H7 (cell line): ENCODE measurements around the gene SPRY2. TPM values are rescaled to one million over a fixed set of nuclear protein-coding genes. Genes with fewer than 3 reads are reported as not detected.

Source experiments
- DNase-seq: peaks from one replicate; pipeline ENCODE4 v3.0.0; 2012
- H3K27me3 ChIP-seq: 2 replicates; pipeline ENCODE4 v1.6.0; 2011; ENCODE audit warnings: mild to moderate bottlenecking, low read length; ENCODE audit not compliant: control insufficient read depth, insufficient read depth
- H3K36me3 ChIP-seq: replicated peaks from 2 replicates; pipeline ENCODE4 v1.5.1; 2011; ENCODE audit warnings: low read length; ENCODE audit not compliant: control insufficient read depth, insufficient read depth
- H3K4me3 ChIP-seq: 2 replicates; pipeline ENCODE4 v1.5.1; 2011; ENCODE audit warnings: low read depth, mild to moderate bottlenecking, control low read depth, low read length, moderate library complexity; ENCODE audit not compliant: insufficient read depth
- total RNA-seq: library from RNA; depleted of rRNA; stranded (reverse); fragments of >200 nt; shearing (Covaris generic); gene quantifications from 2 replicates; pipeline ENCODE4 v1.2.3, GENCODE V29; 2014; rRNA removed

The SPRY2 gene, protein sequence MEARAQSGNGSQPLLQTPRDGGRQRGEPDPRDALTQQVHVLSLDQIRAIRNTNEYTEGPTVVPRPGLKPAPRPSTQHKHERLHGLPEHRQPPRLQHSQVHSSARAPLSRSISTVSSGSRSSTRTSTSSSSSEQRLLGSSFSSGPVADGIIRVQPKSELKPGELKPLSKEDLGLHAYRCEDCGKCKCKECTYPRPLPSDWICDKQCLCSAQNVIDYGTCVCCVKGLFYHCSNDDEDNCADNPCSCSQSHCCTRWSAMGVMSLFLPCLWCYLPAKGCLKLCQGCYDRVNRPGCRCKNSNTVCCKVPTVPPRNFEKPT
- total RNA-seq = 58.5 and 60.6 TPM in 2 replicates

DNA sequence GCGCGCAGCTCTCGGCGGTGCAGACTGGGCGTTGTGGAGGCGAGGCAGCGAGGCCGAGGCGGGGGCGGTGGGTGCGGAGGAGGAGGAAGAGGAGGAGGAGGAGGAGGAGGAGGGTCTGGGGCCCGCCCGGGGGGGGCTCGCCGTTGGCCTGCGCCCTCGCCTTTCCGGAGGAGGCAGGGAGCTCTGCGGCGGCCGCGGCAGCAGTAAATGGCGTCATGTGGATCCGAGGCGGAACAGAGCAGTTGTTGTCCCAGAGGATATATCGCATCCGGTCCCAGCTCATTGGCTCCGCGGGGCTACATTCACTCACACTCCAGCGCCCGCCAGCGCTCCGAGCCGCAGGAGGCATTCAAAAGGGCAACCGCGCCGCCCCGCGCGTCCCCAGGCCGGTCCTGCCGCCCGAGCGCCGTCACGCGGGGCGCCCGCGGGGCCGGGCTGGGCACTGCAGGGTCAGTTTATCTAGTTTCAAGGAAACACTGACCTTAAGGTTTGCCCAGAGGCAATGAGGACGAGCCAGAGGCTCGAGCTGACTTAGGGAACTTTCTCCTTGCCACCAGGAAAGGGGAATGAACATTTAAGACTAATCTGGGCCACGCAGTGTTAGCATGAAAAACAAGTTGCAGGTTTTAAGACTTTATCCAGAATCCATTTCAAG lies at the start of gene SPRY2:
Gene SPRY2, minus strand, starts transcription at position 26 of the 655 bp plus-strand sequence. CDS start 3,421 bp downstream, outside the sequence.
- Histone ChIP-seq H3K4me3 (peak within 1 kb of the TSS; percentile 100), H3K27me3 (no peaks in the 10 kb centered on the region; the same call in 1 of the 2 replicates), H3K36me3 (peaks cover 14% of the 10 kb centered on the region)
- peak; percentile 92 for DNase-seq

DNA sequence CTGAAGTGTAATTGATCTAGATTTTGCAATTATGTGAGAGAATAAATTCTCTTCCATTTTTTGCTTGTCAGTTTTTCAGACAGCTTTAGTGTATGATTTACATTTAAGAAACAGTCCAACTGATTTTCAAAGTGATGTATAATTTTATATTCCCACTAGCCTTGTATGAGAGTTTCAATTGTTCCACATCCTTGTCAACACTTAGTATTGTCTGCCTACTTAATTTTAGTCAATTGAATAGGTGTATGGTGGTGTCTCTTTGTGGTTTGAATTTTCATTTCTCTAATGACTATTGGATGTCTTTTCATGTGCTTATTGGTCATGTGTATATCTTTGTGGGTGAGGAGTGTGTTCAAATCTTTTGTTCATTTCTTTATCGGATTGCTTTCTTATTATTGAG lies 49.4 kb upstream of the SPRY2 start:
- H3K4me3 ChIP-seq = no peak overlapping the region
- no peak for DNase-seq
- H3K27me3 ChIP-seq = no peaks in the 10 kb centered on the region
- H3K36me3 ChIP-seq = no peaks in the 10 kb centered on the region

DNA sequence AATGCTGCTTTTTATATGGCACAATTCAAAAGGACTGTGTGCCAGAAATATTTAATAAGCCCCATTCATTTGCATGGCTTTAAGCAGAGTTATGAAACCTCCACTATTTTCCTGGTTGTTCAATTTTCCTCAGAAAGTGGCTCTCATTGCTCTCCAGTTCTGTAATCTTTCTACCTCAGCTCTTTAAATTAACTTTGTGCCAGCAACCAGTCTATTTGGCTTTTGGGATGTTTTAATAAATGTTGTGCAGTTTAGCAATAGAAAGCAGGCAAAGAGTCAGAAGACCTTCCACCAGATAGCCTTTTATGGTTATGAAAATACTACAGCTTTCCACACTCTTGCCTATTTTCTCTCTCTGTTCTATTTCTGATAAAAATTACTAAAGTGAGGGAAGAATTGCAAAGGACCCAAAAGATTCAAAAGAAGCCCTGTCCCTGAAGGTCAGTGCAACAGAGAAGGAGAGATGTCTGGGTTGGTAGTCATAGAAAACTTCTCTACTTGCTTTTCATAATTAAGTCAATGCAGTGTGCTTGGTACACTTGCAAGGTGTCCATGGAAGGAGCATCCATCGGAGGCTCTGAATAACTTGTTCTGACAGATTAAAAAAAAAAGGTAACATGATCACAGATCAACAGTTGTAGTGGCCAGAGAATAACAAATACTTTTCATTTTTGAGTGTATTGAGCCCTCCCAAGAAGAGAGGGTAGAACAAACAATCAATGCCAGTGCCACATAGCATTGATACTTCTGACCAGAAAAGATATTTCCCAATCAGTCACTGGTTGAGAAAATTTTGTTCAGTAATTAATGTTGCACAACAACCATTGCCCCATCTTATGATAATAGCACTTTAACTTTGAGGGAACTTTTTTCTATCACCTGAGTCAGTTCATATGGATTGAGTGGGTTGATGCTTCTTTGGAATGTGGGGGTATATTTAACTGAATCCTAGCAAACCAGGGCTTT lies 48.4 kb upstream of the SPRY2 start:
- no peaks in the 10 kb centered on the region for H3K36me3 ChIP-seq
- no peak for DNase-seq
- no peaks in the 10 kb centered on the region for H3K27me3 ChIP-seq
- no peak overlapping the region for H3K4me3 ChIP-seq

DNA sequence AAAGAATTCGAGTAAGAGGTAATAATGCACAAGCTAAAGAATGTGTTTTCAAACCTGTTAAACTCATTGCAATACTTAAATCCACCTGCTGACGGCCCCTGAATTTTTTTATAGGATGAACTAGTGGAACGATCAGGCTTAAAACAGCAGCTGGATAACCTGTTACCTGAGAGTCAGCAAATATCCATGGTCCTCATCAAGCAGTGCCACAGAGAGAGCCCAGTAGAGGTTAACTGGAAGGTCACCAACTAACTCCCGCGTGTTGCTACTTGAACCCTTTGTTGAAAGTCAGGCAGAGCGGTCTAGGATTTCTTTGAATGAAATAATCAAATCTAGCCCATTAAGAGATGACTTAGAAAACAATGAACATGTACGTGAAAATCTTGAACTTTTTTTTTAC lies 47.6 kb upstream of the SPRY2 start:
- no peak for DNase-seq
- Histone ChIP-seq H3K4me3 (no peak overlapping the region), H3K27me3 (no peaks in the 10 kb centered on the region), H3K36me3 (no peaks in the 10 kb centered on the region)

DNA sequence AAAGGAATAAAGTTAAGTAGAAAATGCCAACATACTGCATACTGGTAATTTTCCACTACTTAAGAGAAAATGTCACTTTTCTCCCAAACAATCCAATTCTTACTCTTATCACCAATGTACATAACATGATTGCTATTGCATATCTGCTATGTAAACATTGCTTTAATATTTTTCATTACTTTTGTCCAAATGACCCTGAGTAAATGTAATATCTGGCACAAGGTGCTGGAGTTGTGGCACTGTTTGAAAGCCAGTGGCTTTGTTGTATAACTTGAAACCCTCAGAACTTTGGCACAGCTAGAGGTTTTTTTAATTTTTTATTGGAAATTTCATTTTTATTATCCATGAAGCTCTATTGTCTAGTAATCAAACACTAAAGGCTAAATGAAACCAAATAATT lies 45.7 kb upstream of the SPRY2 start:
- Histone ChIP-seq H3K4me3 (no peak overlapping the region), H3K36me3 (no peaks in the 10 kb centered on the region), H3K27me3 (no peaks in the 10 kb centered on the region)
- DNase-seq = no peak

DNA sequence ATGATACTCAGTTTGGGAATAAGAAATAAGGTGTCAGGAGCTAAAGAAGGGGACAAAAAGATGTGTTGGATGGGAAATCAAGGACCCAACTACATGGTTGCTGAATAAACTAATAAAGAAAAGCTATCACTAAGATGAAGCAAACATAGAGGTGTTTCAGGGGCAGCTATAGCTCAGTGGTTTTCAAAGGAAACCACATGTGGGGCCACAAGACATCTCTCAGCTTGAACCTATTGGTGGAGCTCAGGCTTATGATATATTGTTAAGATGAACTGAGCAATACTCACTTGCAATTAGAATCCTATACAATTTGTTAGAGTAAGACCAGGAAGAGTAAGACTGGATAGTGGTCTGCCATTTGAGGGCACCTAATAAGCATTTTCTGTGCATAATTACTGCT lies 45.1 kb upstream of the SPRY2 start:
- DNase-seq = no peak
- H3K27me3 ChIP-seq = no peaks in the 10 kb centered on the region
- H3K4me3 ChIP-seq = no peak overlapping the region
- no peaks in the 10 kb centered on the region for H3K36me3 ChIP-seq

DNA sequence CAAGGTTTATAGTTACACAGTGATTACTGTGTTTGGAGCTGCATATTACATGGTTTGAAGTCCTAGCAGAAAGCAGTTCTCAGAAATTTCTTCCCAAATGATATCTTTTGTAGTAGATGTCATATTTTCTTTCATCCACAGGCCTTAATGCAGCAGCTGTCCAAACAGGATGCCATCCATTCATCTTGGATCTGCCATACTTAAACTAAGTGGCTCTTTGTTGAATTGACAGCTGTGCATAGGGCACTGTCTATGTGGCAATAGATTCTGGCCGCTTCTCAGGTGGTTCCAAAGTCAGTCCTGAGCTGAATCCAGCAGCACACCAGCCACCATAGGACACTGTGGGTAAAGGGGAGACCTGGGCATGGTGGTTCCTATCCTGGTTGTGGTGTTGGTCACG lies 41.6 kb upstream of the SPRY2 start:
- Histone ChIP-seq H3K27me3 (no peaks in the 10 kb centered on the region), H3K4me3 (no peak overlapping the region), H3K36me3 (no peaks in the 10 kb centered on the region)
- DNase-seq = no peak

DNA sequence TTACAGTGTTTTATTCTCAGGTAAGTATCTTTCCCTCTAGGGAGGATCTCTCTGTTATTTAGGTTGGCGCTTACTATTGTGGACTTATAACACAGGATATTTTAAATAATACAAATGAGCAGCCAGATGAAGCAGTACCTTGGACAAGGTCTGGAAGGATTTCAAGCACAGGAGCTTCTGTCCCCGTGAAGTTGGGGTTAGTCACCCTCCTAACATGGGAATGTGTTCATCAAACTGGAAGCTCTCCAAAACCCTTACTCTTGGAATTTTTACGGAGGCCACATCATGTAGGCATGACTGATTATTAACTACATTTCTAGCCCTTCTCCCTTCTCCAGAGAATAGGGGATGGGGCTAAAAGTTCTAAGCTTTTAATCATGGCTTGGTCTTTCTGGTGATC lies 38.3 kb upstream of the SPRY2 start:
- no peak overlapping the region for H3K4me3 ChIP-seq
- DNase-seq = no peak
- no peaks in the 10 kb centered on the region for H3K36me3 ChIP-seq
- no peaks in the 10 kb centered on the region for H3K27me3 ChIP-seq

DNA sequence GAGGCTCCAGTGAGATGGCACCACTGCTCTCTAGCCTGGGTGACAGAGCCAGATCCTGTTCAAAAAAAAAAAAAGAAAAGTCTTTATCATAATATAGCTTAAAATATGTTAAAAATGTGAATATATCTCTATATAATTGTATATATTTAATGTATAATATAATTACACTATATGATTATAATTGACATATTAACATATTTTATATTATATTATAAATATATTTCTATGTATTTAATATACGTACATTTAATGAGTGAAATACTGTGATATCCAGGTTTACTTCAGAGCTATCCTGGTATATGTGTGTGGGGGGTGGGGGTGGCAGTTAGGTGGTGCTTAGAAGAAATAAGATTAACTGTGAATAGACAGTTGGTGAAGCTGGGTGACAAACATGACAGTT lies 35.6 kb upstream of the SPRY2 start:
- Histone ChIP-seq H3K4me3 (no peak overlapping the region), H3K36me3 (no peaks in the 10 kb centered on the region), H3K27me3 (no peaks in the 10 kb centered on the region)
- DNase-seq = no peak

DNA sequence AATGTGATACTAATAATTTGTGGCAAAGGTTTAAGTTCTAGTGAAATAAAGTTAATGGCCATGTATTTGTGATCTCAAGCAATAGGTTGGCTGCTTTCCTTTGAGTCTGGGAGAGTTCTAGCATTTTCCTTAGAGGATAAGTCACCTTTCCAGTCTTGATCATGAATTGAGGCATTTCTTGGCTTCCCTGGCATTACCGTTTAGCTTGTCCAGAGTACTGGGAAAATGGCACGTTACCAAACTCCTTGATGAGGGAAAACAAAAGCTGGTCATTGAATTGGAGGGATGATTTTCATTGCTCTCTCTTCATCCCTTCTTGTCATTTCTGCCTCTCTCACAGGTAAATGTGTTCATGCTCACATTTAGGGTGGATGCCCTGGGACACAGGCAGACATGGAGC lies 34.0 kb upstream of the SPRY2 start:
- no peak overlapping the region for H3K4me3 ChIP-seq
- no peaks in the 10 kb centered on the region for H3K27me3 ChIP-seq
- no peaks in the 10 kb centered on the region for H3K36me3 ChIP-seq
- DNase-seq = no peak

DNA sequence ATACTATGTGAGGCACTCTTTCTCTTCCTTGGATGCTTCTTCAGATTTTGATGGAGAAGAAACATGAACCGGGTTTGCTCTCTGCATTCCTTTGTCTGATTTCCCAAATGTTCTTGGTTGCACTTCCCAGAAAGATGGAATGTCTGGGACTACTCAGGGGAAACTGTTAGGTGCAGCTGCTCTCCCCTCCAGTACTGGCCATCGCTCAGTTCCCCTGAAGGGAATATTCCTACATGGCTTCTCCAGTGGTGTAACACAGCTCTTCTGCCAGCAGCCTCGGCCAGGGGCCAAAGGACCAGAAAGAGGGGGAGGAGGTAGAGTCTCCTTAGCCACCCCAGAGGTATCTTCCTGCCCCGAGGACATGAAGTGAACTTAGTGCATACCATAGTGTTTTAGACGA lies 33.5 kb upstream of the SPRY2 start:
- H3K36me3 ChIP-seq = no peaks in the 10 kb centered on the region
- no peaks in the 10 kb centered on the region for H3K27me3 ChIP-seq
- DNase-seq = no peak
- no peak overlapping the region for H3K4me3 ChIP-seq

DNA sequence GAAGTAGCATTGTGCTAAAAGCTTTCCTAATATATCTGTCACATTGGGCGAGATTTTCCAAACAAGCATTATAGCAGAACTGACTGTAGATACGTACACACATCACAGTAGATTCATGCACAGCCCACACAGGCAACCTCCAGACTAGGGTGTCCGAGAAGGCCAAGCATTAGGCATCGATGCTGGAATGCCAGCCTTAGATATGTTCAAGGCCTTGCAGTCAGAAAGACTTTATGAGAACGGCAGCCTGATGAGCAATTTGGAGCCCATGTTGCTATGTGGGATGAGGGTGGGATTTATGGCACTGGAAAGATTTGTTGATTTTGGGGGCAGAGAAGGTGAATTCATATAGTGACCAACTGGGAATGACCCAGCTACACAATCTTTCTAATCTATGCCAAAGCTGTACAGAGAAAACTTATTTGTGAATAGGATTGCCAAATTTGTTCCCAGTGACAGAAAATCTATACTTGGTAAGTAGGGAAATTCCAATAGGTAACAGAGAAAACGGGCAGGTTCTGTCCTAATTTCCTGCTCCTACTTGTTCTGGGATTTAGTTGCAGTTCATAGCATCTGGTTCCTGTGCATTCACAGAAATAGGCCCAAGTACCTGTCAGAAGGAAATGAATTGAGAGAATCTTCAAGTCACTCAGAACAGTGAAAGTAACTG lies 31.0 kb upstream of the SPRY2 start:
- no peaks in the 10 kb centered on the region for H3K27me3 ChIP-seq
- H3K36me3 ChIP-seq = no peaks in the 10 kb centered on the region

DNA sequence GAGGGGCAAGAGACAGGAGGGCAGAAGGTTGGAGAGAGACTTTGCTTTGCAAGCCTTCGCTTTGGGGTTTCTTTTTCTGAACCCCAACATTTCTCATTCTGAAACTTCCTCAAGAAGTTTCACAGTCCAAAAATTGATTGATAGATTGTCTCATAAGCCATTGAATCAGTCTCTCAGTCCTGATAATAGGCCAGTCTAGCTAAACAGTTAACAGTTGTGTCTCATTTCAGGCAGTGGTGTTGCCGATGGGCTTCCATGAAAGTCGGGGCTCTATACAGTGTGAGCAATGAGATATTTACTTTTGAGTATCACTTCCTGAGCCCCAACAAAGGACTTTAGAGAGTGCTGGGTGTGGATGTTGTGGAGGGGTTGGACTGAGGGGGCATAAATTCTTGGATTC lies 26.5 kb upstream of the SPRY2 start:
- DNase-seq = no peak
- Histone ChIP-seq H3K27me3 (no peaks in the 10 kb centered on the region), H3K36me3 (no peaks in the 10 kb centered on the region), H3K4me3 (no peak overlapping the region)

More for the DNA sequence above, 31.0 kb upstream of the SPRY2 start:
- no peak overlapping the region for H3K4me3 ChIP-seq
- no peak for DNase-seq

DNA sequence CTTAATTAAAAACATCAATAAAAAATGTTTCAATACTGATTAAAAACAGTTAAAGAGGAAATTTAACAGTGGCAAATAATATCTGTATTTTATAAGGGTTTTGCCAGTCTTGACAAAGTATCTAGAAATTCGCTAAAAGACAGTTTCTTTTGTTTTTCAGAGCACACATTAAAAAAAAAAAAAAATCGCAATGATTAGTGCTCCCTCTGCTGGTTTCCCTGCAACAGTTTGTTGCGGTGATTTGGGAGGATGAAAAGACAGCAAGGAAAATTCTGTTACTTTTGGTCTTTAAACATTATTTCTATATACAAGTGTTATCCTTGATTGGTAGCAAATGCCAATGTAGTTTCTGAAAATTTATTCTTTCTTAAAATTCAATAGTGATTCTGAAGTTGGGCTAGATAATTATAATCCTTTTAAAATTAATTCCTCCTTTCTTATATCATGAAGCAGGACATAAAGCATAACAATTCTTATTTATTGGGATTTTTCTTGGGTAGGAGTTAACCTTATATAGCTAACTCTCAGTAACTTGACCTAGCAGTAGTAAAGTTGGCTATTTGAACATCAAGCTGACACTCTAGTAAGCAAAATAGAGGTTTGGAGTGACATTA lies 23.1 kb upstream of the SPRY2 start:
- Histone ChIP-seq H3K27me3 (no peaks in the 10 kb centered on the region), H3K36me3 (no peaks in the 10 kb centered on the region), H3K4me3 (no peak overlapping the region)
- DNase-seq = no peak
